GM12878 (cell line): ENCODE results near the gene DIO1. TPM values are rescaled to one million over a fixed set of nuclear protein-coding genes. Genes with fewer than 3 reads are reported as not detected.

Experiments used
- BCL11A ChIP-seq: IDR thresholded peaks from 2 replicates; pipeline ENCODE4 v1.6.1; 2011; ENCODE audit warnings: low read depth, low read length
- BHLHE40 ChIP-seq, 2 experiments: fragments of 450-650 bp in 1 of 2; IDR thresholded peaks; 2 replicates each; pipeline ENCODE4 v1.6.1; 2011 to 2017; ENCODE audit warnings: low read depth in 2 of 2, borderline replicate concordance in 1 of 2, improper control_type of control experiment in 1 of 2, low read length in 1 of 2, mild to moderate bottlenecking in 1 of 2
- BRCA1 ChIP-seq: IDR thresholded peaks from 2 replicates; pipeline ENCODE4 v1.6.1; 2011; ENCODE audit warnings: low read depth, low read length, improper control_type of control experiment
- CBFB ChIP-seq: IDR thresholded peaks from 2 replicates; pipeline ENCODE4 v1.6.1; 2016; ENCODE audit warnings: antibody characterized with exemption, low read depth
- CBX5 ChIP-seq: sonication (generic); IDR thresholded peaks from 2 replicates; pipeline ENCODE4 v1.6.1; 2016; ENCODE audit warnings: low read depth, moderate library complexity, mild to moderate bottlenecking, inconsistent platforms
- CTCF ChIP-seq, 3 experiments: IDR thresholded peaks in 2 of 3; conservative IDR thresholded peaks in 1 of 3; 2 replicates each; pipeline ENCODE4 v1.5.1; 2011; ENCODE audit warnings: low read depth in 3 of 3, low read length in 3 of 3, mild to moderate bottlenecking in 3 of 3, control low read depth in 2 of 3, moderate library complexity in 2 of 3, inconsistent platforms in 1 of 3, mixed read lengths in 1 of 3; ENCODE audit not compliant: control insufficient read depth in 2 of 3, insufficient read depth in 1 of 3; ENCODE audit errors: extremely low read depth in 1 of 3
- E2F4 ChIP-seq: IDR thresholded peaks from 2 replicates; pipeline ENCODE4 v1.6.1; 2012; ENCODE audit warnings: low read depth, low read length, improper control_type of control experiment
- EED ChIP-seq: sonication (generic); IDR thresholded peaks from 2 replicates; pipeline ENCODE4 v1.6.1; 2016; ENCODE audit warnings: antibody characterized with exemption, low read depth
- ELK1 ChIP-seq: IDR thresholded peaks from 2 replicates; pipeline ENCODE4 v1.6.1; 2012; ENCODE audit warnings: low read depth, low read length, improper control_type of control experiment
- LARP7 ChIP-seq: fragments of 450-650 bp; IDR thresholded peaks from 2 replicates; pipeline ENCODE4 v1.6.1; 2017; ENCODE audit warnings: mild to moderate bottlenecking
- MYC ChIP-seq: IDR thresholded peaks from 2 replicates; pipeline ENCODE4 v1.6.1; 2011; ENCODE audit warnings: mild to moderate bottlenecking, low read length, moderate library complexity, inconsistent platforms; ENCODE audit not compliant: insufficient read depth, insufficient replicate concordance, insufficient read length, severe bottlenecking
- RBBP5 ChIP-seq: fragments of 200-600 bp; sonication (generic); conservative IDR thresholded peaks from 2 replicates; pipeline ENCODE4 v1.6.1; 2016
- SMAD1 ChIP-seq: fragments of 450-650 bp; IDR thresholded peaks from 2 replicates; pipeline ENCODE4 v1.6.1; 2018; ENCODE audit warnings: mild to moderate bottlenecking, low read depth; ENCODE audit not compliant: partially characterized antibody
- SMARCA5 ChIP-seq: fragments of 450-650 bp; IDR thresholded peaks from 2 replicates; pipeline ENCODE4 v1.6.1; 2017; ENCODE audit warnings: mild to moderate bottlenecking
- TCF7 ChIP-seq: IDR thresholded peaks from 2 replicates; pipeline ENCODE4 v1.6.1; 2014; ENCODE audit warnings: antibody characterized with exemption, borderline replicate concordance
- ZNF207 ChIP-seq: fragments of 450-650 bp; IDR thresholded peaks from 2 replicates; pipeline ENCODE4 v1.6.1; 2014; ENCODE audit warnings: antibody characterized with exemption, mild to moderate bottlenecking, borderline replicate concordance
- polyA plus RNA-seq, 11 experiments: library from polyadenylated mRNA; depleted of rRNA in 4 of 11; unstranded in 6 of 11; stranded (reverse) in 5 of 11; fragments of >200 nt; fragmentation: Nextera tagmentation in 4 of 11; fragmentation: Illumina TruSeq in 1 of 11; extraction: Ambion mirVana in 4 of 11; extraction: Trizol in 1 of 11; gene quantifications; 1 replicate in 1 of 11; 2 replicates in 10 of 11; pipeline versions ENCODE4 v1.2.1 to v1.2.3, GENCODE V29; 2011 to 2016; ENCODE audit warnings: inconsistent platforms in 2 of 11, missing spikeins in 2 of 11, low read depth in 1 of 11
- total RNA-seq, 4 experiments: library from RNA; depleted of rRNA in 3 of 4; stranded (reverse); fragments of >200 nt in 3 of 4; fragmentation: Illumina TruSeq in 1 of 4; extraction: Trizol in 1 of 4; gene quantifications; 2 replicates each; pipeline versions ENCODE4 v1.2.1 to v1.2.3, GENCODE V29; 2013 to 2021
- TF ChIP-seq, protein P1 (sequence below): IDR thresholded peaks from 2 replicates; pipeline ENCODE4 v1.6.1; 2011; ENCODE audit warnings: borderline replicate concordance, low read depth, mild to moderate bottlenecking, moderate library complexity, mixed read lengths, low read length; ENCODE audit not compliant: insufficient read depth; ENCODE audit errors: extremely low read length
- TF ChIP-seq, protein P2 (sequence below): IDR thresholded peaks from 2 replicates; pipeline ENCODE4 v1.6.1; 2012; ENCODE audit warnings: improper control_type of control experiment, low read depth, low read length; ENCODE audit not compliant: insufficient replicate concordance

DIO1 gene
- total and polyA plus RNA-seq, 10 of the 15 experiments (the other 5 are each of a cell fraction or from before 2014, with no cell fraction given), result 0.11 to 0.26 (median 0.12) TPM; not detected in 6

GRCh38 chr1:53889304-53890298 lies 4.4 kb upstream of the DIO1 start, which contains the start of gene YIPF1 (continued):
- TF ChIP-seq TCF7 (no peak), SMAD1 (no peak), BHLHE40 (IDR thresholded peaks at IDR 0.05; ENCODE audit: borderline replicate concordance in 1 of 2, low read depth in 2 of 2, low read length in 1 of 2) (no peak), CBX5 (no peak), LARP7 (0 out of 2 replicates have a peak, but pooled peaks have one; percentile 63), CTCF (IDR thresholded peaks at IDR 0.05 in 2 of 3, conservative IDR thresholded peaks at IDR 0.05 in 1 of 3; ENCODE audit: control insufficient read depth in 2 of 3, extremely low read depth in 1 of 3, insufficient read depth in 1 of 3, low read depth in 3 of 3, low read length in 3 of 3) (peak in 1 of 3 experiments; percentile 7; a peak in 1 of 6 replicates), CBFB (no peak), BRCA1 (no peak), SMARCA5 (peak; percentile 97), RBBP5 (no peak), BCL11A (no peak), ELK1 (peak; percentile 42; the same call in 1 of the 2 replicates), MYC (no peak), ZNF207 (0 out of 2 replicates have a peak, but pooled peaks have one; percentile 55), EED (no peak), E2F4 (no peak)
- TF ChIP-seq, protein P1, sequence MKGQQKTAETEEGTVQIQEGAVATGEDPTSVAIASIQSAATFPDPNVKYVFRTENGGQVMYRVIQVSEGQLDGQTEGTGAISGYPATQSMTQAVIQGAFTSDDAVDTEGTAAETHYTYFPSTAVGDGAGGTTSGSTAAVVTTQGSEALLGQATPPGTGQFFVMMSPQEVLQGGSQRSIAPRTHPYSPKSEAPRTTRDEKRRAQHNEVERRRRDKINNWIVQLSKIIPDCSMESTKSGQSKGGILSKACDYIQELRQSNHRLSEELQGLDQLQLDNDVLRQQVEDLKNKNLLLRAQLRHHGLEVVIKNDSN, result no peak
- TF ChIP-seq, protein P2, sequence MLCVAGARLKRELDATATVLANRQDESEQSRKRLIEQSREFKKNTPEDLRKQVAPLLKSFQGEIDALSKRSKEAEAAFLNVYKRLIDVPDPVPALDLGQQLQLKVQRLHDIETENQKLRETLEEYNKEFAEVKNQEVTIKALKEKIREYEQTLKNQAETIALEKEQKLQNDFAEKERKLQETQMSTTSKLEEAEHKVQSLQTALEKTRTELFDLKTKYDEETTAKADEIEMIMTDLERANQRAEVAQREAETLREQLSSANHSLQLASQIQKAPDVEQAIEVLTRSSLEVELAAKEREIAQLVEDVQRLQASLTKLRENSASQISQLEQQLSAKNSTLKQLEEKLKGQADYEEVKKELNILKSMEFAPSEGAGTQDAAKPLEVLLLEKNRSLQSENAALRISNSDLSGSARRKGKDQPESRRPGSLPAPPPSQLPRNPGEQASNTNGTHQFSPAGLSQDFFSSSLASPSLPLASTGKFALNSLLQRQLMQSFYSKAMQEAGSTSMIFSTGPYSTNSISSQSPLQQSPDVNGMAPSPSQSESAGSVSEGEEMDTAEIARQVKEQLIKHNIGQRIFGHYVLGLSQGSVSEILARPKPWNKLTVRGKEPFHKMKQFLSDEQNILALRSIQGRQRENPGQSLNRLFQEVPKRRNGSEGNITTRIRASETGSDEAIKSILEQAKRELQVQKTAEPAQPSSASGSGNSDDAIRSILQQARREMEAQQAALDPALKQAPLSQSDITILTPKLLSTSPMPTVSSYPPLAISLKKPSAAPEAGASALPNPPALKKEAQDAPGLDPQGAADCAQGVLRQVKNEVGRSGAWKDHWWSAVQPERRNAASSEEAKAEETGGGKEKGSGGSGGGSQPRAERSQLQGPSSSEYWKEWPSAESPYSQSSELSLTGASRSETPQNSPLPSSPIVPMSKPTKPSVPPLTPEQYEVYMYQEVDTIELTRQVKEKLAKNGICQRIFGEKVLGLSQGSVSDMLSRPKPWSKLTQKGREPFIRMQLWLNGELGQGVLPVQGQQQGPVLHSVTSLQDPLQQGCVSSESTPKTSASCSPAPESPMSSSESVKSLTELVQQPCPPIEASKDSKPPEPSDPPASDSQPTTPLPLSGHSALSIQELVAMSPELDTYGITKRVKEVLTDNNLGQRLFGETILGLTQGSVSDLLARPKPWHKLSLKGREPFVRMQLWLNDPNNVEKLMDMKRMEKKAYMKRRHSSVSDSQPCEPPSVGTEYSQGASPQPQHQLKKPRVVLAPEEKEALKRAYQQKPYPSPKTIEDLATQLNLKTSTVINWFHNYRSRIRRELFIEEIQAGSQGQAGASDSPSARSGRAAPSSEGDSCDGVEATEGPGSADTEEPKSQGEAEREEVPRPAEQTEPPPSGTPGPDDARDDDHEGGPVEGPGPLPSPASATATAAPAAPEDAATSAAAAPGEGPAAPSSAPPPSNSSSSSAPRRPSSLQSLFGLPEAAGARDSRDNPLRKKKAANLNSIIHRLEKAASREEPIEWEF, result no peak
